NCI-H1048 (cell line): ENCODE data around the gene C11orf91.
"Not testable (repeated sequence)": the region's sequence is repeated elsewhere in the genome, so short reads cannot be mapped to it uniquely, and the experiment has no call there.

ENCODE experiments used
- DNase-seq: peaks from one replicate; lab custom pipeline; 2025; lab: John Stamatoyannopoulos, UW

C11orf91 gene, protein sequence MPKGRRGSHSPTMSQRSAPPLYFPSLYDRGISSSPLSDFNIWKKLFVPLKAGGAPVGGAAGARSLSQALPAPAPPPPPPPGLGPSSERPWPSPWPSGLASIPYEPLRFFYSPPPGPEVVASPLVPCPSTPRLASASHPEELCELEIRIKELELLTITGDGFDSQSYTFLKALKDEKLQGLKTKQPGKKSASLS

GRCh38 chr11:33700502-33701271 lies at the start of gene C11orf91:
Gene C11orf91, minus strand, starts transcription at chr11:33700826. Its CDS starts 86 bp downstream, at chr11:33700740.
- peak; percentile 62 for DNase-seq

GRCh38 chr11:33747979-33748378 lies 47.4 kb upstream of the C11orf91 start:
- no peak for DNase-seq

- no peak for DNase-seq
These were observed 42.7 kb upstream of the C11orf91 start for GRCh38 chr11:33743291-33743690.

GRCh38 chr11:33742249-33742851 lies 41.7 kb upstream of the C11orf91 start:
- no peak for DNase-seq

- DNase-seq = no peak
These were observed 41.2 kb upstream of the C11orf91 start for GRCh38 chr11:33741806-33742205.

GRCh38 chr11:33737362-33737821 lies 36.8 kb upstream of the C11orf91 start:
- DNase-seq = no peak

GRCh38 chr11:33736148-33736812 lies 35.7 kb upstream of the C11orf91 start, which contains the start of gene CD59:
Gene CD59, minus strand, starts transcription at chr11:33736423. Its CDS starts 13,978 bp downstream, at chr11:33722445.
- DNase-seq = peak; percentile 82

- no peak for DNase-seq
These were observed 34.9 kb upstream of the C11orf91 start for GRCh38 chr11:33735271-33736147.

DNA sequence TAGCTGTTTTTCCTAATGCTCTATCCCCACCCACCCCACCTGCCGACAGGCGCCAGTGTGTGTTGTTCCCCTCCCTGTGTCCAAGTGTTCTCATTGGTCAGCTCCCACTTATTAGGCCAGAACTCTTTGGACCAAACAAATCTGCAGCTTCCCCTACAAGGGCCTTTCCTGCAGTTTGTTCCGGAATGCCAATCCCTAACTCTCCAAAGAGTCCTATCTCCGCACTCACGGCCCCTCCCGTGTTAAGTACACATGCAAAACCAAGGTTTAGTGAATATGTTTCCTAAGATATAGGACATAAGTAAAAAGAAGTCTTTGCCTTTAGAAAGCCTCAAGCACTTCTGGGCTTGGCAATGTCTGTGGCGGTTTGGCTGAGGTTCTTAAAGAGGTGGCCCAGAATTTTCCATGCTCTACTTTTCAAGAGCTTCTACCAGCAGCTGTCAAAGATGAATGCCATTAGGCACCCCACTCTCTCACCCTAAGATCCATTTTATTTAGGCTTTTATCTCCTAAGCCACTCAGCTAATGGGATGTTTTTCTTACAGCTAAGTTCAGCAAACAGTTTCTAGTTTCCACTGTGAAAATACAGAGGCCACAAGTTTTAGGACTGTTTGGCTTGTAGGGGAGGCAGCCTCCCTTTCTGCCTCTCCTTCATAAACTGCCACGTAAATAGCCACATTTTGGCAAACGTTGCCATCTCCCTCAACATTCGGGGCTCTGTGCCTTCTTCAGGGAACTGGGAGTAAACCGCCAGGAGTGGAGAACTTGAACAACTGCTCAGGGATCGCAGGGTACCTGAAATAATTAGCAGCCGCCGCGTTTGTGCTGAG lies 34.0 kb upstream of the C11orf91 start:
- DNase-seq = no peak

- DNase-seq = no peak
These were observed 33.4 kb upstream of the C11orf91 start for GRCh38 chr11:33733980-33734379.

DNA sequence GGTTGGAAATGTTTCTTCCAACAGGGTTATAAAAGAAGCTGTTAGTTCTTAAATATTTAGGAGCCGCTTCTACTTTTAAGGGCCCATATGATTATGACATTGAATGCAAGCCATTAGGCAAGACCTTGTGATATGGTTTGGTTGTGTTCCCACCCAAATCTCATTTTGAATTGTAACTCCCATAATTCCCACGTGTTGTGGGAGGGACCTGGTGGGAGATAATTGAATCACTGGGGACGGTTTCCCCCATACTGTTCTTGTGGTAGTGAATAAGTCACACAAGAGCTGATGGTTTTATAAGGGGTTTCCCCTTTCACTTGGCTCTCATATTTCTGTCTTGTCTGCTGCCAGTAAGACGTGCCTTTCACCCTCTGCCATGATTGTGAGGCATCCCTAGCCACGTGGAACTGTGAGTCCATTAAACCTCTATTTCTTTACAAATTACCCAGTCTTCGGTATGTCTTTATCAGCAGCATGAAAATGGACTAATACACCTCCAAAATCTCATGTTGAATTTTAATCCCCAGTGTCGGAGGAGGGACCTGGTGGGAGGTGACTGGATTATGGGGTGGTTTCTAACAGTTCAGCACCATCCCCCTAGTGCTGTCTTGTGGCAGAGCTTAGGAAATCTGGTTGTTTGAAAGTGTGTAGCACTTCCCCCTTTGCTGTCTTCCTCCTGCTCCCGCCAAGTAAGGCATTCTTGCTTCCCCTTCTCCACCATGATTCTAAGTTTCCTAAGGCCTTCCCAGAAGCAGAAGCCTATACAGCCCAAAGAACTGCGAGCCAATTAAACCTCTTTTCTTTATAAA lies 31.3 kb upstream of the C11orf91 start:
- no peak for DNase-seq

DNA sequence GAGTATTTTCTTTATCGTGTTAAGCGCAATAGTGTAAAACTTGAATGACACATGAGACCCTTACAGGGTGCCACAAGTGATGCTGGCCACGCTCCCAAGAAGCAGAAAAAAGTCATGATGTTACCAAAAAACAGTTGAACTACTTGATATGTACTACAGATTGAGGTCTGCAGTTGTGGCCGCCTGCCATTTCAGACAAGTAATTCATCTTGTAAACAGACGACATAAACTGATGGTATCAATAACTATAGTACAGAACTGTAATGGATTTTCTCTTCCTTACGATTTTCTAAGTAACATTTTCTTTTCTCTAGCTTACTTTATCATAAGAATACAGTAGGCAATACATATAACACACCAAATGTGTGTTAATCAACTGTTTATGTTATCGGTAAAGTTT lies 30.1 kb upstream of the C11orf91 start:
- DNase-seq = no peak

GRCh38 chr11:33729072-33729664 lies 28.5 kb upstream of the C11orf91 start:
- not testable (repeated sequence) for DNase-seq

DNA sequence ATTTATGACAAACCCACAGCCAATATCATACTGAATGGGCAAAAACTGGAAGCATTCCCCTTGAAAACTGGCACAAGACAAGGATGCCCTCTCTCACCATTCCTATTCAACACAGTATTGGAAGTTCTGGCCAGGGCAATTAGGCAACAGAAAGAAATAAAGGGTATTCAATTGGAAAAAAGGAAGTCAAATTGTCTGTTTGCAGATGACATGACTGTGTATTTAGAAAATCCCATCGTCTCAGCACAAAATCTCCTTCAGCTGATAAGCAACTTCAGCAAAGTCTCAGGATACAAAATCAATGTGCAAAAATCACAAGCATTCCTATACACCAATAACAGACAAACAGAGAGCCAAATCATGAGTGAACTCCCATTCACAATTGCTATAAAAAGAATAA lies 26.9 kb upstream of the C11orf91 start:
- DNase-seq = not testable (repeated sequence)

- no peak for DNase-seq
These were observed 24.9 kb upstream of the C11orf91 start for GRCh38 chr11:33725496-33725895.

GRCh38 chr11:33724644-33725035 lies 24.0 kb upstream of the C11orf91 start:
- no peak for DNase-seq

GRCh38 chr11:33723238-33723881 lies 22.7 kb upstream of the C11orf91 start:
- no peak for DNase-seq

GRCh38 chr11:33722590-33723234 lies 22.1 kb upstream of the C11orf91 start:
- no peak for DNase-seq
